GM06990 (cell line): ENCODE data around the gene ATP13A2.

Experiments used
- DNase-seq: peaks from one replicate; pipeline ENCODE4 v3.0.0-alpha.2; 2011; ENCODE audit not compliant: insufficient read length; ENCODE audit errors: extremely low read depth
- H3K27me3 ChIP-seq: replicated peaks from 2 replicates; pipeline ENCODE4 v1.6.0; 2011; ENCODE audit warnings: low read length; ENCODE audit not compliant: control insufficient read depth, insufficient read depth
- H3K36me3 ChIP-seq: 2 replicates; pipeline ENCODE4 v1.5.1; 2011; ENCODE audit warnings: low read length; ENCODE audit not compliant: control insufficient read depth, insufficient read depth
- H3K4me3 ChIP-seq: replicated peaks from 2 replicates; pipeline ENCODE4 v1.5.1; 2011; ENCODE audit warnings: low read depth, mild to moderate bottlenecking, control low read depth, low read length
- CTCF ChIP-seq: IDR thresholded peaks from 2 replicates; pipeline ENCODE4 v1.5.1; 2011; ENCODE audit warnings: low read length, control low read depth, mild to moderate bottlenecking, inconsistent platforms; ENCODE audit not compliant: insufficient read depth, poor library complexity, severe bottlenecking

The ATP13A2 gene

GRCh38 chr1:17020502-17020901 is 8.8 kb upstream of the ATP13A2 start:
- H3K4me3 ChIP-seq: no peak overlapping the region
- peaks cover 29% of the 10 kb centered on the region for H3K36me3 ChIP-seq
- no peaks in the 10 kb centered on the region for H3K27me3 ChIP-seq
- no peak for DNase-seq
- no peak for TF ChIP-seq CTCF

GRCh38 chr1:17018849-17019248 is 7.1 kb upstream of the ATP13A2 start:
- Histone ChIP-seq H3K36me3 (peaks cover 27% of the 10 kb centered on the region), H3K4me3 (no peak overlapping the region), H3K27me3 (no peaks in the 10 kb centered on the region)
- no peak for TF ChIP-seq CTCF
- no peak for DNase-seq

- DNase-seq: no peak
- Histone ChIP-seq H3K27me3 (no peaks in the 10 kb centered on the region), H3K36me3 (peaks cover 20% of the 10 kb centered on the region), H3K4me3 (no peak overlapping the region)
- TF ChIP-seq CTCF: no peak
Observed at GRCh38 chr1:17017435-17017834, 5.7 kb upstream of the ATP13A2 start.

GRCh38 chr1:17016317-17016661 is 4.6 kb upstream of the ATP13A2 start:
- DNase-seq: no peak
- no peak for TF ChIP-seq CTCF
- Histone ChIP-seq H3K27me3 (no peaks in the 10 kb centered on the region), H3K4me3 (no peak overlapping the region), H3K36me3 (peaks cover 13% of the 10 kb centered on the region)

GRCh38 chr1:17014671-17015567 is 3.2 kb upstream of the ATP13A2 start:
- no peak overlapping the region for H3K4me3 ChIP-seq
- H3K36me3 ChIP-seq: peaks cover 6% of the 10 kb centered on the region
- DNase-seq: no peak
- TF ChIP-seq CTCF: no peak
- H3K27me3 ChIP-seq: no peaks in the 10 kb centered on the region
